ENCODE results near the gene EPS8L2. TPM values are rescaled to one million over a fixed set of nuclear protein-coding genes. Genes with fewer than 3 reads are reported as not detected.

EPS8L2 gene
- total RNA-seq, 3 donors from 2014 or later = 6.1 to 151 (median 115) TPM

DNA sequence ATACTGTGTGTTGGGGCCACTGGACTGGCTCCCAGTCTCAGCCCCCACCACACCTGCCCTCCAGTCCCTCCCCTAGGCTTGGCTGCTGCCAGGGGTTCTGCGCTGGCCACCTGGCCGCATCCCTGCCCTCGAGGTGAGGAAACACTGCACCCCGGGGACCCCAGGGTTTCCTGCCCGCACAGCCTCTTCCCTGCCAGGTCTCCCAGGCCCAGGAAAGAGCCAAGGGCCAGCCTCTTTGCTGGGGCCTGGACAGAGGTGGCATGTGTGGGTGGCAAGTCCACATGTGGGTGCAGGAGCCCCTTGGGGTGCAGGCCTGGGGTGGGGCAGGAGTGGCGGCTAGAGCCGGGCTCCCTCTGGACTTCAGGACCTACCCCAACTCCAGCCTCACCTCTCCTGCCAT is 2.5 kb downstream of the EPS8L2 start:
- no peak for DNase-seq (ENCODE audit: low spot score in 2 of 2)
- no peaks in the 10 kb centered on the region for H3K27me3 ChIP-seq
- peaks cover 5 to 15% of the 10 kb centered on the region in 2 donors for H3K4me1 ChIP-seq
- no peak for TF ChIP-seq CTCF (IDR thresholded peaks at IDR 0.05)
- no peak for TF ChIP-seq POLR2AphosphoS5 (IDR thresholded peaks at IDR 0.05)
- TF ChIP-seq POLR2A (IDR thresholded peaks at IDR 0.05) = no peak
- H3K9me3 ChIP-seq = no peaks in the 10 kb centered on the region
- intact Hi-C loops (cut with DNase I; ENCODE audit: low total_unique reads) = no loop called here
- no peaks in the 10 kb centered on the region for H3K36me3 ChIP-seq
- H3K4me3 ChIP-seq = peak overlapping the region in 2 of 3 donors; percentile 72 to 95
- H3K27ac ChIP-seq = peak overlapping the region; percentile 93 to 96

DNA sequence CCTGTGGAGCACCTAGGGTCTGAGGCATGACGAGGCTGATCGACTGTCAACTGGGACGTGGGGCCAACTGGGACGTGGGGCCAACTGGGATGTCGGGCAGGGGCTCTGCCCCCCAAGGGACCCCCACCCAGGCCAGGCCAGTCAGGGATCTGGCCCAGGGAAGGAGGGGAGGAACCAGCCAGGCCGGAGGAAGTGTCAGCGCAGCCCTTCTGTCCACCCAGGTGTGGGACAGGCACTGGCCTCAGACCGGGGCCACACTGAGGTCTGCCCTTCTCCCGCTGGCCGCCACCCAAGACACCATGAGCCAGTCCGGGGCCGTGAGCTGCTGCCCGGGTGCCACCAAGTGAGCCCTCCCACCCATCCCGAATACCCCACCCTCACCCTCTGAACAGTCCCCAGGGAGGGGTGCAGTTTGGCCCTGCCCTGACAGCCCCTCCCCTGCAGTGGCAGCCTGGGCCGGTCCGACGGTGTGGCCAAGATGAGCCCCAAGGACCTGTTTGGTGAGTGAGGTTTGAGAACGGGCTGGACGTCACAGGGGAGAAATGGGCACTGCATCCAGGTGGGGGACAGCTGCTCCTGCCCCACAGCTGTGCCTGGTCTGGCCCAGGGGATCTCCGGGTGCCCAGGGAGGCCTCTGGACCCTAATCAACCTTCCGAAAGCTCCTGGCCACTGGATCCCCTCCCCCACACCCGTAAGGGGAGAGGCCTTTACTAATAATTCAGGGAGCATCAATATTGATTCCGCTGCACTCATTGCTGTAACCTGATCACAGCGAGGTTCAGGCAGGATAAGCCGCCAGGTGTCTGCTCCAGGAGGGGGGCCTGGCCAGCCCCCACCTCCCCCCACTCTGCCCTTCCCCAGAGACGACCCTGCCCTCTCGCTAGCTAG is 3.3 kb downstream of the EPS8L2 start:
- peaks cover 5 to 15% of the 10 kb centered on the region in 2 donors for H3K4me1 ChIP-seq
- H3K27me3 ChIP-seq = no peaks in the 10 kb centered on the region
- intact Hi-C loops (cut with DNase I; ENCODE audit: low total_unique reads) = no loop called here

GRCh38 chr11:714436-714835 is 8.4 kb downstream of the EPS8L2 start:
- H3K36me3 ChIP-seq = no peaks in the 10 kb centered on the region
- DNase-seq (ENCODE audit: low spot score in 2 of 2) = no peak
- H3K27ac ChIP-seq = no peak overlapping the region
- intact Hi-C loops (cut with DNase I; ENCODE audit: low total_unique reads) = no loop called here
- H3K4me3 ChIP-seq = no peak overlapping the region
- H3K4me1 ChIP-seq = peaks cover 0 to 4% of the 10 kb centered on the region in 2 donors
- TF ChIP-seq CTCF (IDR thresholded peaks at IDR 0.05) (no peak), POLR2AphosphoS5 (IDR thresholded peaks at IDR 0.05) (no peak), POLR2A (IDR thresholded peaks at IDR 0.05) (no peak)
- no peaks in the 10 kb centered on the region for H3K27me3 ChIP-seq
- no peaks in the 10 kb centered on the region for H3K9me3 ChIP-seq

More for the DNA sequence above, 3.3 kb downstream of the EPS8L2 start:
- no peaks in the 10 kb centered on the region for H3K36me3 ChIP-seq
- H3K9me3 ChIP-seq = no peaks in the 10 kb centered on the region
- H3K4me3 ChIP-seq = peak overlapping the region in 1 of 3 donors; percentile 56
- DNase-seq (ENCODE audit: low spot score in 2 of 2) = no peak
- H3K27ac ChIP-seq = peak overlapping the region; percentile 93 to 96
- TF ChIP-seq POLR2A (IDR thresholded peaks at IDR 0.05) (no peak), POLR2AphosphoS5 (IDR thresholded peaks at IDR 0.05) (no peak), CTCF (IDR thresholded peaks at IDR 0.05) (no peak)

DNA sequence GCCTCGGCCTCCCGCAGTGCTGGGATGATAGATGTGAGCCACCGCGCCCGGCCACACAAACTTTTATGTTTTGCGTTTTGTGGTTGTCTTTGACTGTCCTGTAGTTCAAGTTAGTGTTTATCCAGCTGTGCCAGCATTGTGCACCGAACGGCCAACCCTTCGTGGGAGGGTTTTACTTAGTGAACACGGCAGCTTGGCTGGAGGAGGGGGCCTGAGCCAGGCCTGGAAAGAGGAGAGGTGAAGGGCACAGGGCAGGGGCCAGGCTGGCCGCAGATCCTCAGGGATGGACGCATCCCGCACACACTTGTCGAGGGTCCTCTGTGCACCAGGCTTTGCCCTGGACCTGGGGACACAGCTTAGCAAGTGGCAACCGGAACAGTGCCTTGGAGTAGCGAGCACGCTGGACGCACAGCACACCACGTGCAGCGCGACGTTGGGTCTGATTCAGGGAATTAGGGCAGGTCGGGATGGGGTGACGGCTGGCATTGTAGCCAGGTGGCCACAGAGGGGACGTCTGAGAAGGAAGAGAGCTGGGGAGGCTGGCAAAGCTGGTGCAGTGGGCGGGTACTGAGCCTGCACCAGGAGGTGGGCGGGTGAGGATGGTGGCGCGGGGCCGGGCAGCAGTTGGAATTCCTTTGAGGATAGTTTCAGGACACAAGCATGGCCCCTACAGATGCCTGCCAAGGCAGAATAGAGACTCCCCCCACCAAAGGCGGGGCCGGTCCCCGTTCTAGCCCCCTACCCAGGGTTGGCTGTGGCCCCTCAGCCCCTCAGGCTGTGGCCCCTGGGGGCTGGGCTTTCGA is 13.4 kb downstream of the EPS8L2 start:
- TF ChIP-seq POLR2A (IDR thresholded peaks at IDR 0.05) = no peak
- no peak for TF ChIP-seq POLR2AphosphoS5 (IDR thresholded peaks at IDR 0.05)
- TF ChIP-seq CTCF (IDR thresholded peaks at IDR 0.05) = no peak
- intact Hi-C loops (cut with DNase I; ENCODE audit: low total_unique reads) = no loop called here
- Histone ChIP-seq H3K36me3 (no peaks in the 10 kb centered on the region), H3K27me3 (no peaks in the 10 kb centered on the region), H3K4me3 (no peak overlapping the region), H3K27ac (no peak overlapping the region), H3K4me1 (no peaks in the 10 kb centered on the region), H3K9me3 (no peaks in the 10 kb centered on the region)
- no peak for DNase-seq (ENCODE audit: low spot score in 2 of 2)
